DND-41 (cell line): ENCODE results near the gene MAPK12.

Experiments used
- CTCF ChIP-seq: IDR thresholded peaks from 2 replicates; pipeline ENCODE4 v1.5.1; 2012; ENCODE audit warnings: borderline replicate concordance, low read length, moderate library complexity, mild to moderate bottlenecking; ENCODE audit not compliant: poor library complexity, severe bottlenecking; ENCODE audit errors: extremely low read depth
- EZH2 ChIP-seq: IDR thresholded peaks from 3 replicates; pipeline ENCODE4 v1.6.1; 2012; ENCODE audit warnings: borderline replicate concordance, low read depth, mild to moderate bottlenecking, moderate library complexity, low read length, inconsistent platforms; ENCODE audit not compliant: severe bottlenecking

- TF ChIP-seq CTCF (no peak), EZH2 (no peak)
Observed at GRCh38 chr22:50225200-50225969, 36.1 kb downstream of the MAPK12 start.
